ENCODE measurements around the gene PITPNM2.
"Not testable (repeated sequence)": the region's sequence is repeated elsewhere in the genome, so short reads cannot be mapped to it uniquely, and the experiment has no call there.

Gene PITPNM2

DNA sequence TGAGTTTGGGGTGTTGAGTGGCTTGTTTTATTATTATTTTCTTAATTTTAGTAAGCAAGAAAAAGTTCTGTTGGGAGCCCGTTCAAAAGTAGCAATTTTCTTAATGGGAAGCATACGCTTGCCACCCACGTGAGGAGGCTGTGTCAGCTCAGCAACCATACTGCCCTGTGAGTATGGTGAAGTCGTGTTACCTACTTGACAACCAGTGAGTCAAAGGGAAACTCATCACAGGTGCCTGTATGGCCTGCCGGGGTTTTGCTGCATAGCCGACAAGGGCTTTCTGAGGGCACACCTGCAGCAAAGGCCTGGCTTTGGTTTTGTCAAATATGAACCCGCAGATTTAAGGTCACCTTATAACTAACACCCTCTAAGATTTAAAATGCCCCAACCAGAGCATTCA lies 31.1 kb downstream of the PITPNM2 start:
- DNase-seq = no peak

DNA sequence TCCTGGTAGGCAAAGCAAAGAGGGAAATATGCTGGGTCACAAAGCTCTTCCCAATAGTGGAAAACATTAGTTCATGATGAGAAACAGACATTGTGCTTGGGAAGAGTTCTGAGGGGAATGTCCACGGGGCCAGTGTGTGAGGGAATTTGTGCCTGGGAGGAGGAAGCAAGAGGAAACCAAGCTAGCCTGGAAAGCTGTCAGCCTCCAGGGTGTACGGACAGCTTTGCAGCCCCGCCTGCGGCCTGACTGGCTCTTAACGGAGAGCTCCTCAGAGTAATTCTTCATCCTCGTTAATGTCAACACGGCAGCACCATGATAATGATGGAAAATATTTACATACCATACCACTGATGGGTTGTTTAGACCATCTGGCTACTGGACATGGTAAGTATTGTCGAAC lies 32.4 kb downstream of the PITPNM2 start:
- no peak for DNase-seq

DNA sequence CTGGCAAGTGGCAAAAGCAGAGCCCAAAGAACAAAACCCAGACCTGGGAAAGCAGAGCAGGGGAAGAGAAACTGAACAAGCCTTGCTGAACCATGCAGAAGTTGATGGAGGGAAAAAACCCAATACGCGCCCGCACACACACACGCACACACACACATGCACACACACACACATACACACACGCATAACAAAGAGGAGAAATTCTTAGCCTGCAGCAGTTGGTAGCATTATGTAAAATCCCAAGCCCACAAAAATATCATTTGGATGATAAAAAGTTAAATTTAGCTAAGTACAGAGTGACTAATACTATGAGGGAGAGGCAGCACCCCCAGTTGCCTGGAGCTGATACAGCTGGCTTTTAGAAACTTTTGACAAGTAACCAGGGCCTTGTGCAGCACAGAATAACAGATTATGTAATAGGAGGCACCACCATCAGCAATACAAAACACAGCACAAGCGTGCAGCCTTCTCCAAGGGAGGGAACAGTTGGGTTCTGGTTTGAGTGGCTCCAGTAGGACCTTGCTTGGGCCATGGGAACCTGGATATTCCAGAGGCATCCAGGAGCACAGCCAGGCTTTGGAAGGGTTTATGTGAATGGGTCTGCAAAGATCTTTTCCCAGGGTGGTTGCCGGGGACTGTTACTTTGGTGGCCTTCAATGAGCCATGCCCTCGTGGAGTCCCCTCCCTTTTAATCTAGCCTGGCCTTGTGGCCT lies 35.3 kb downstream of the PITPNM2 start:
- DNase-seq = no peak

DNA sequence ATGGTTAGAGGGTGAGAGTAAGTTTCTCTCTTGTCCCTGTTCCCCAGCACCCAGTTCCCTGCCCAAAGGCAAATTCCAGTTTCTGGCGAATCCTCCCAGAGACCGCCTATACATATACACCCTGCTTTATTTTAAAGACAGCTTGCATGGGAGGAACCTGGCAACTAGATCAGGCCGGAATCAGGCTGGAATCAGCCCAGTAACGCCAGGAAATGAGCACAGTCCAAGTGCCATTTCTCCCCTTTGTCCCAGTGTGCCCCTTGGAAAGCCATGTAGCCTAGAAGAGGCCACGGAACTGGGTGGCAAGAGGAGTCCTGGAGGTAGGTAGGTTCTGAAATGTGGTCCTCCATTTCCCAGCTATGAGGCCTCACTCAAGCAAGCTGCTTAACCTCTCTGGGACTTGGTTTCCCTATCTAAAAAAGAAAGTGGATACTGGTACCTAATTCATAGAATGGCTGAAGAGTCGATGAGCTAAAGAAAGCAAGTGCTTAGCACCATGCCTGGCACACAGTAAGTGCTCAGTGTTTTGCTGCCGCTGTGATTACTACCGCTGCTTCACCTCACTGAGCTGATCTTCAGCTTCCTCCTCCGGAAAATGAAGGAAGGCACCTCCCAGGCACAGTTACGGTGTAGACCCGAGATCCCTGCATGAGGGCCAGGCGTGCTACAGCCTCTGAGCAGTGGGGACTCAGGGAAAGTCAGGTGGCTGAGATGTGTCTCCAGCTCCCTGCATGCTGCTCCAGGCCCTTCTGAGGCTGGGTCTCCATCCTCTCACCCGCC lies 36.4 kb downstream of the PITPNM2 start:
- no peak for DNase-seq

DNA sequence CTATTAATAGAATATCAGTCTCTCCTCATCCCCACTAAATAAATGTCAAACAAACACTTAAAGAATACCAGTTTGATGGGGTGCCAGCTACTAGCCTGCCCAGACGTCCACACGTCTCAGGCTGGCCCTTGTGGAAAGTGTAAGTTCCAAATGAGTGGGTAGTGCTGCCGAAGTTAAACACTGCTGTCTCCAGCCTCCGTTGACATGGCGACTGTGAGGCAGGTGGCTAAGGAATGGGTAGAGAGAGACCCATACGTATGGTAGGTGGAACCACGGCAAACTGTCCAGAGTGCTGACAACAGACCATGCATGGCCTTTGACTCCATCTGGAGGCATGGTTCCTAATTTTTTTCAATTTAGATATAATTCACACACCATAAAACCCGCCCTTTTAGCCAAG lies 37.9 kb downstream of the PITPNM2 start:
- DNase-seq = no peak

DNA sequence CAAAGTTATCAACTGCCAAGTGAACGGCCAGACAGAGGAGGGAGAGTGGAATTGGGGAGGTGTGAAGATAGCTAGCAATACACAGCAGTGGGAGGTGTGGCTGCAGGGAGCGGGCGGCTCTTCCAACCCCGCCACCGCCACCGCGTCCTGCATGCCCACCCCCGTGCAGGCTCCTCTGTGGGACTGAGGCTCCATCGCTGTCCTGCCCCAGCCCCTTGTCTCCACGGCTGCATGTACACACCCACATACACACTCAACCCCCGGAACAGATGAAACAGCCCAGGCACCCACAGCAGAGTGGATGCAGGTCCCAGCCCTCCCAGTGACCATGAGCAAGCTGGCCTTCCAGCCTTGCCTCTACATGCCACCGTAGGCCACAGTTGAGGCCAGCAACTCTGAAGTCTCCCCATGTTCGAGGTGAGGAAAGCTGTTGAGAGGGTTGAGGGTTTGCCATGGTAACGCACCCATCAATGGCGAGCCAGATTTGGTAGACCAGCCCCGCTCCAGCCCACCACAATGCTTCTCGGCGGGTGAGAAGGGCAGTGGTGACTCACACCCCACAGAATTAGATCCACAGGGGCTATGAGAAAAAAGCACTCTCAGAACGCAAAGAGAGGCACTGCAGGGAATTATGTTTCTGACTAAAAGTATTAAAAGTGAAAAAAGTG lies 39.3 kb downstream of the PITPNM2 start:
- no peak for DNase-seq

DNA sequence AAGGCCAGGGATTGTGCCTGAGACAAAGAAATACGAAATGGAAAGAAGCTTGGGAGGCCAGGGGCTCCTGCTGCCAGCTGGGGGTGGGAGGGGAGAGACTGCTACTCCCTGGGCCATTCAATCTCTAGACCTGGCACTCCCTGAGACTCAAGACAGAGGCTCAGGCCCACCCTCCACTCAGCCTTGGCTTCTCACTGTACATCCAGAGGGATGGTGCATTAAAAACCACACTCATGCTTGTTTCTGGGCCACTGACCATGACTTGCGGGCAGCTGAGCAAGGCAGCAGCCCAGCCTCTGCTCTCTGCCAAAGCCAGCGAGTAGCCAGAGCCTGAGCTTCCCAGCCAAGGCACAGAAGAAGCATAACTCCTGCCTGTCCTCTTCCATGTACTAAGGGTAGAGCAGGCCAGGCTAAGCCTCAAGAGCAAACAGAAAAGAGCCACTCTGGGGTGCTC lies 41.5 kb downstream of the PITPNM2 start:
- DNase-seq = no peak

DNA sequence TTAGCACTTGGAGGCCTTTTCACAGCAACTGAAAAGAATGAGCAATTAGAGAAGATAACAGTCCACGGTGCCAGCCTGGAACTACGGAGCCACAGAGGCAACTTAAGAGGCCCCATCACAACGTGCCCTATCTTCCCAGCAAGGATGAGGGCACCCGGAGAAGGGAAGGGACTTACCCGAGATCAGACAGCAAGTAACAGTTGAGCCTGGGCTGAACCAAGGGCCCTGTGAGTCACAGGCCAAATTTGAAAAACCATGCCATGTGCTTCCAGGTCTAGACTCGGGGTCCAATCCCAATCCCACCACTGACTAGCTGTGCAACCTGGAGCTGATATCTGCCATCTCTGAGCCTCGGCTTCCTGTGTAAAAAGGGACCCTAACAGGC lies 42.2 kb downstream of the PITPNM2 start:
- DNase-seq = no peak

DNA sequence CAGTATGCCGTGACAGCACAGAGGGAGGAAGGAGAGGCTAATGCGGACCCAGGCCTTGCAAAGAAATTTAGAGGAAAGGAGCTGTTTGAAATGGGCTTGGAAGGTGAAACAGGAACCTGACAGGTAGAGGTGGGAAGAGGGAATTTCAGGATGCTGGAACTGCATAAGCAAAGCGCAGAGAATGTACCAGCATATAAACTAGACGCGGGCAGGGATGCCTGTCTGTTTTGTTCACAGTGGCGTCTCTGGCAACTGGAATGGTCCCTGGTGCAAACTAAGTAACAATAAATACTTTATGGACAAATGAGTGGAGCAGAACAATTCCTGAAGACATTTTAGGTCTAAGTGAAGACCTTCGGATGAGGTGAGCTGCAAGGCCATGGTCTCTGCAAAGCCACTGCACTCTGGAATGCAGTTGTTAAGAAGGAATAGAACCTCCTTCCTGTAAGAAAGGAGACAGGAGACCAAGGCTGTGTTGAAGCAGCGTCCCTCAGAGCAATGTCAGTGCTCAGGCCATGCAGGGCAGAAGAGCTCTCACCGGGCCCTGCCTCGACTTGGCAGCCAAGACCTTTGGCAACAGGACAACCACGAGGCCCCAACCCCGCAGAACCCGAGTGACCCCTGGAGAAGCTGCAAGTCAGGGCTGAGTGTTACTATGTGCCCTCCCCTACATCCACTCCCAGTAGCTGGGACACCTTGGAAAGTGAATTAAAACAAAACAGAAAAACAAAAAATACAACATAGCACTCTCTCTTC lies 42.8 kb downstream of the PITPNM2 start:
- DNase-seq = no peak

DNA sequence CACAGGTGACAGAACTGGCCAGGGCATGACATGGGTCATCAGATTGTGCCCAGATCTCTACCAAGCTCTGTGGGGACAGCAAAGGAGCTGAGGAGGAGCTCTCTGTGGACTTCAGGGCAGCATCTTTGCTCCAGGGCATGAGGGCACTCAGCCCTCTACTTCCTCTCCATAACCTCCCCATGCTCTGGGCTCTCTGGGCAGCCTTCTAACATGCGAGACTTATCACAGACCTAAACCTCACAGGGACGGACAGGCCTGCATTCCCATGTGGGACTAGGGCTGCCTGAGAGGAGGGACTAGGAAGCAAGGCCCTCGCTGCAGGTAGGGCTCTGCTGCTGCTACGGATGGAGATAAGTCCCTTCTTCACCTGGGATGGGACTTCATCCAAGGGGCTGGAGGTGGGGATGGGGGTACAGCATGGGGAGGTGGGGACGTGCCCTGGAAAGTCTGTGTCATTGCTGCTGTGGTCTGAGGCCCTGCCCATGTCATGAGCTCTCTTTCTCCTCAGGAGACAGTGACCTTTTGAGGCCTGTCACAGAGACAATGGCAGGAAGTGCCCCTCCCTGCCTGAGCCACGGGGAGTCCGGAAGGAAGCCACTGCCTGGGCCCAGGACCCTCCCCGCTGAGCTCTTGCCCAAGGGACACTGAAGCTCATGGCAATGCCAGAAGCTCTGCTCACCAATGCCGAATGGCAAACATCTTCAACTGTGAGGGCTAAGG lies 44.1 kb downstream of the PITPNM2 start:
- DNase-seq = no peak

DNA sequence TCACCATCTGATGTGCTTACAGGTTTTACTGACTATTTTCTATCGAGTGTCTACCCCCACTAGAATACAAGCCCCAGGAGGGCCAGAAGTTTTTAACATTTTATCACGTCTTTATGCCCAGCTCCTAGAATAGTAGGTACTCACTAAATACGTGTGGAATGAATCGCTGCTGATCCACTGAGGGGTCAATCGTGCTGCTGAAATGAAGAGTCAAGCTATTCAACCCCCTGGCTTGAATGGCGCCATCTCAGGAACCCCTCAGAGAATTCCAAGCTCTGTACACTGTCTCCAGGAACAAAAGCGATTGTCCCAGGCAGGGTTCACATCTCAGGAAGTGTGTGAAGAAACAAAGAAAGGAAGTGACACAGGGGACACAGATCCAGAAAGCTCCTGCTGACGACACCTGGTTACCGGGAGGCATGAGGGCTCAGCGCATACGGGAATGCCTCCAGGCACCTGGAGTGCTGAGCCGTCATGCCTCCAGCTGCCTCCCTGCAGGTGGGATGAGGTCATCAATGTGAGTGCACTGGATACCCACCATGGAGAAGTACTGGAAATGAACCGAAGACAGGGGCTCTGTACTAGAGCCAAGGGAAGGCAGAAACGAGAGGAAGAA lies 45.6 kb downstream of the PITPNM2 start:
- DNase-seq = no peak

DNA sequence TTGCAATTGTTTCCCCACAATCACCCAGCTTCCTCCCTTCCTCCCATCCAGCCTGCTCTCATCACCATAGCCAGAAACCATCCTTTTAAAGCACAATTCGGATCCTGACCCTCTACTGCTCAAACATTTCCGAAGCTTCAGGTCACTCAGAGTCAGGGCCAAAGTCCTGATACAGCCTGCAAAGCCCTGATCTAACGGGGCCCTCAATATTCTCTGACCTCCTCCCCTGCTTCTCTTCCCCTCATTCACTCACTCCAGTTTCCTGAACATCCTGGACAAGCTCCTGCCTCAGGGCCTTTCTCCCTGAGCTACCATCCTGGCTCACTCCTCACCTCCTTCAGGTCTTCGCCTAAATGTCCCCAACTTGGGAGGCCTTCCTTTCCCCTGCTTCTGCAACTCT lies 46.1 kb downstream of the PITPNM2 start:
- DNase-seq = no peak

DNA sequence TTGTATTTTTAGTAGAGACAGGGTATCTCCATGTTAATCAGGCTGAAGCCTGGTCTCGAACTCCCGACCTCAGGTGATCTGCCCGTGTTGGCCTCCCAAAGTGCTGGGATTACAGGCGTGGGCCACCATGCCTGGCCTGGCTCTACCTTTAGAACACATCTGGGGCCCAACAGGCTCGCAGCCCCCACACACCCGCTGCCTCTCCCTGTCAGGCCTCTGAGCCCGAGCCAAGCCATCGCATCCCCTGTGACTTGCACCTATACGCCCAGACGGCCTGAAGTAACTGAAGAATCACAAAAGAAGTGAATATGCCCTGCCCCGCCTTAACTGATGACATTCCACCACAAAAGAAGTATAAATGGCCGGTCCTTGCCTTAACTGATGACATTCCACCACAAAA lies 46.8 kb downstream of the PITPNM2 start:
- not testable (repeated sequence) for DNase-seq

DNA sequence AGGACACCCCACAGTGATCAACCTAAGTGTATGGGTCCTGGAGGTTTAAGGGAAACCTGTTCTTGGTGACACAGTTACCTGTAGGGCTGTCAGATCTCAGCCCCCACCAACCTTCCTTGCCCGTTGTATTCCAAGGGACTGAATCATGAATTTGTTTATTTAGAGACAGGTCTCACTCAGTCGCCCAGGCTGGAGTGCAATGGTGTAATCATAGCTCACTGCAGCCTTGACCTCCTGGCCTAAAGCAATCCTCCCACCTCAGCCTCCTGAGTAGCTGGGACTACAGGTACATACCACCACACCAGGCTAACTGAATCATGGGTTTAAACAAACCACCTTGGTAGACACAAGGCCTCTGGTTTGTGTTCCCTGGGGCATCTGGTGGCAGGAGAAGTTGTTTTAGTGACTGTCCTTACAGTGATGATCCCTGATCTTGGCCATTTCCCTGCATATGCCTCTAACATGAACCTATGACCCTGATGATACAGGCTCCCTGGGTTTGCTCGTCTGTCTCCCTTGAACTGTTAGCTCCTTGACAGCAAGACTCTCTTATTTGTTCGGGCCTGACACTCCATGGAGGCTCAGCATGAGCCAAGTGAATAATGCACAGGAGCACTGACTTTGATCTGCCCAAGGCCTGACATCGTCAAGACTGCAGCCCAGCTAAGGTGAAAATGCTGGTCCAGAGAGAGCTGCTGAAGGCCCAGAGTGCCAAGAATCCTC lies 47.9 kb downstream of the PITPNM2 start:
- no peak for DNase-seq

DNA sequence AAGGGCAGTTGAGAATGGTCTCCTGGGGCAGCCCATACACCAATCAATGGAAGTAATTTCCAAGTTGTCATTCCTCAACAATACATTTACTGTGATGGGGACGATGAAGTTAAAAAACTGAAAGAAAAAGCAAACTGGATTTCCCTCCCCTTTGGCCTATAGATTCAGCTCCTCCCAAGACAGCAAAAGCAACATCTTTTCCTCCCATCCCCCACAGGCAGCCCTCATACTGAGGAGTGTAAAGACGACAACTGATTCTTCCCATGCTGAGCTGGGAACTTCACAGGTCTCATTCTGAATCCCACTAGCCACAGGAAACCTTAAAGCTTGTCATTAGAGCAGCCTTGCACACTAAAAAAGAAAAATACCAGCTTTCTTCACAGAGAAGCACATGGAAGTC lies 48.5 kb downstream of the PITPNM2 start:
- no peak for DNase-seq

DNA sequence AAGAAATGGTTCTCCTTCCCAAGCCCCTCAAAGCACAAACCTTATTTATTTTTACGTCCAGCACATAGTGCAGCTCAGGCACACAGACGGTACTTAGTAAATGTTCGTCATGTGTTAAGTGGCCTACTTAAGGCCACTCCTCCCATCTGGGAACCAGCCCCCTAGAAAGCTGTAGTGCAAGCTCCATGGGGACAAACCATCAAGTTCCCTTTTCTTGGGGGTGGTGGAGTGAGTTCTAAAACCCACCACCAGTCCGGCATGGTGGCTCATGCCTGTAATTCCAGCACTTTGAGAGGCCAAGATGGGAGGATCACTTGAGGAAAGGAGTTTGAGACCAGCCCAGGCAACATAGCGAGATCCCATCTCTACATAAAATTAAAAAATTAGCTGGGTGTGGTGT lies 49.4 kb downstream of the PITPNM2 start:
- no peak for DNase-seq

Data from cortex of kidney (tissue), 1 donor.